Muscle layer of duodenum (tissue), 2 donors: ENCODE measurements around the gene DPY19L1.
"Not testable (repeated sequence)": the region's sequence is repeated elsewhere in the genome, so short reads cannot be mapped to it uniquely, and the experiment has no call there.

Experiments used
- H3K27ac ChIP-seq: one replicate; pipeline ENCODE4 v1.7.0; 2013; ENCODE audit warnings: mild to moderate bottlenecking, low read length
- H3K27me3 ChIP-seq: one replicate; pipeline ENCODE4 v1.7.0; 2013; ENCODE audit warnings: low read depth, mild to moderate bottlenecking, control low read depth, low read length
- H3K36me3 ChIP-seq, 2 donors: one replicate each; pipeline ENCODE4 v1.7.0; 2013; ENCODE audit warnings: low read length in 2 of 2, control low read depth in 1 of 2, mild to moderate bottlenecking in 1 of 2; ENCODE audit not compliant: insufficient read depth in 2 of 2, control insufficient read depth in 1 of 2
- H3K4me1 ChIP-seq, 2 donors: one replicate each; pipeline ENCODE4 v1.7.0; 2013; ENCODE audit warnings: low read length in 2 of 2, mild to moderate bottlenecking in 2 of 2, control low read depth in 1 of 2, moderate library complexity in 1 of 2; ENCODE audit not compliant: insufficient read depth in 2 of 2, control insufficient read depth in 1 of 2
- H3K4me3 ChIP-seq, 2 donors: one replicate each; pipeline ENCODE4 v1.7.0; 2013; ENCODE audit warnings: low read length in 2 of 2, low read depth in 1 of 2, mild to moderate bottlenecking in 1 of 2
- H3K9me3 ChIP-seq, 2 donors: one replicate each; pipeline ENCODE4 v1.7.0; 2013; ENCODE audit warnings: low read length in 2 of 2, control low read depth in 1 of 2, mild to moderate bottlenecking in 1 of 2; ENCODE audit not compliant: control insufficient read depth in 1 of 2
- donor health status: healthy.

Gene DPY19L1

DNA sequence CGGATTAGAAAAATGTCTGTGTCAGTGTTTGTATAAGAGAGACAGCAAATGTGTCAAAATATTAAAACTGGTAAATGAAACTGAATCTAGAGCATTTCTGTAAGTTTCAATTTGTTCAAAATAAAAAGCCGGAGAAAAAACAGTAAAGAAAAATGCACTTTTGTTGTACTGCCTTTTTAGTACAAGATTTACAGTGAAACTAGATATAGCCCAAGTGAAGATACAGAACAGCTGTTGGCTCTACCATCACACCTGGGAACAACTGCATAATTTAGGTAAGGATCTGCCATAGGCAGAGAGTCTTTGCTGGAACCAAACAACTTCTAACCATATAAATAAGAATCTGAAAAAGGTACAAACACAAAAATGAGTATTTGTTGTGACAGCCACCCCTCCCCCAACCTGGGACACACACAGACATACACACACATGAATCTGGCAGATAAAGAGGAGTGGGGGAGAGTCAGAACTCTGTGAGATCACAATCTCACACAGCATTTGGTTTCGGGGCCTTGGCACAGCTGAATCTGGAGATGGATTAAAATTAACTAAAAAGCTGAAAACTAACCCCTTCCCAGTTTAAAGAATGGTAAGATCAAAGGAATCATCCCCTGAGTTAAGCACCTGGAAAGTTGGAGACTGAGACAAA is 54.8 kb downstream of the DPY19L1 start:
- H3K9me3 ChIP-seq, result no peaks in the 10 kb centered on the region
- H3K27me3 ChIP-seq, result no peaks in the 10 kb centered on the region
- H3K27ac ChIP-seq, result no peak overlapping the region
- no peaks in the 10 kb centered on the region for H3K36me3 ChIP-seq
- H3K4me3 ChIP-seq, result no peak overlapping the region
- no peaks in the 10 kb centered on the region for H3K4me1 ChIP-seq

DNA sequence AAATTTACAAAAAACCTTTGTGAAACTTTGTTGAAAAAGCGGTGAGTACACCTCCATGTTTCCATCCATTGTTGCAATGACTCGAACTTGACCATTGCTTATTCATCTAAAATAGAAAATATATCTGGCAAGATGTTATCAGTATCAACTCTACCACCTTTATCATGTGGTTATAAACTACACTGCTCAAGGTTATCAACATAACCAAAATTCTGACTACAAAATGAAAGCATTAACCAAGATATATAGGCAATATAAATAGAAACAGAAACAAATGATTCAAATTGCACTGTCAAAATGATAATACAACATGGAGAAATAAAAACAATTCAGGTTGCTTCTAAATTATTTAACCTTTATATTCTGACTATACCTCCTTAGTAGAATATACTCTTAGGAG is 58.2 kb downstream of the DPY19L1 start:
- not testable (repeated sequence) for H3K4me3 ChIP-seq, H3K27me3 ChIP-seq, H3K36me3 ChIP-seq, H3K27ac ChIP-seq, H3K9me3 ChIP-seq, H3K4me1 ChIP-seq

DNA sequence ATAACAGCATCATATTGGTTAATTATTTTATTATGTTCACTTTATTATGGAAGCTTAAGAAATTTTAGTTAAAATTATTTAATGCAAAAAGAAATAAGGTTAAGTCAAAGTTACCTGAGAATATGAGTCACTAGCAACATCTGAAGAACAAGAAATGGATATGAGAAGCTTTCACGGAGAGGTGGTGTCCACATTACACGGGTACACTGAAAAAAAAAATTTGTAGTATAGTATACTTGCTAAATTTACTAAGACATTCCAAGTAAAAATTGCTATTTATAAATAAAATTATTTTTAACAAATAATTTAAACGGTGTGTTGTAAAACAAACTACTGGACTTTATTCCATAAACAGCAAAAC is 63.9 kb downstream of the DPY19L1 start:
- no peaks in the 10 kb centered on the region for H3K4me1 ChIP-seq
- H3K27me3 ChIP-seq, result no peaks in the 10 kb centered on the region

DNA sequence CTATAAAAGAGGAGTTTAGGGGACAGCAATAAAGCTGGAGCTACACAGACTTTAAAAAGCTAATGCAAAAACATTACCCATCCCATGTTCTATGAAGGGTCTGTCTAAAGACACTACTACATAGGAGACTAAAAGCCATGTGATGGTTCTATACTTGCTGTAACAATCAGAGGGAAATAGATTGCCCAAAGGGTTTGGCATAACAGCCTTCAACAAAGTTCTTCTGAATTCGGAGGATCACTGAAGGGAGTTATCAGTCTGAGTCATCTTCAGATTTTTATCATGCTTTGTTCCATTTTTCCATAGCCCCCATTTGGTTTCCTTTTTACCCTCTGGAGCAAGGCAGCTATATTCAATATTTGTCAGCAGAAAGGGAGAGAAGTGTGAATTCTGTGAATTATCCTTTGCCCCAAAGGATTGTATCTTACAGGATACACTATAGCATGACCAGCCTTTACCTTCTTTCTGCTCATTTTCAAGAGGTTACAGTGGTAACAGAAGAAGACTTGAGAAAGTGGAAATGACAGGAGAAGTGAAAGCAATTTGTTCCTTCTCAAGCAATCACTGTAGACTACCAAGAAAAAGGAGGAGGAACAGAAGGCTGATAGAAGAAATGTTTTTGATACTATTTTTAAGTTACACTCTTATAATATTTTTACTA is 64.4 kb downstream of the DPY19L1 start:
- not testable (repeated sequence) for H3K36me3 ChIP-seq, H3K27me3 ChIP-seq, H3K9me3 ChIP-seq, H3K4me3 ChIP-seq, H3K4me1 ChIP-seq, H3K27ac ChIP-seq

More for the DNA sequence above, 63.9 kb downstream of the DPY19L1 start:
- Histone ChIP-seq H3K27ac (no peak overlapping the region), H3K36me3 (peaks cover 0 to 3% of the 10 kb centered on the region in 2 donors), H3K9me3 (no peaks in the 10 kb centered on the region), H3K4me3 (no peak overlapping the region)

DNA sequence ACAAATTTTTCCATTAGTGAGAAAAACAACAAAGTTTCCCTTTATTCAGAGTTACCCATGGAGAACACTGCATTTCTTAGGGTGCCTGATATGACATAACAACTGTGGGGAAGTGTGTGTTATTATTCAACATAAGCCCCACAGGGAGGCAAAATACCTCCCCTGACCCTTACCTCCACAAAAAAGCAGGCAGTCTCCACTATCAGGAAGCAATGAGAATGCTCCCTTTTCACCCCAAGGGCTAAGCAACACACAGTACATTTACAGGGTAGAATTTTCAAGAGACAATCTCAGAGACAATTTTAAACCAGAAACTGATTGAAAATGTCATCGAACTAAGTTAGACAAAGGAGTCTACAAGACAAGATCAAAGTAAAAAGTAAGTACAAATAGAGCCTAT is 69.5 kb downstream of the DPY19L1 start:
- not testable (repeated sequence) for H3K36me3 ChIP-seq, H3K4me1 ChIP-seq, H3K27me3 ChIP-seq, H3K9me3 ChIP-seq, H3K27ac ChIP-seq, H3K4me3 ChIP-seq

DNA sequence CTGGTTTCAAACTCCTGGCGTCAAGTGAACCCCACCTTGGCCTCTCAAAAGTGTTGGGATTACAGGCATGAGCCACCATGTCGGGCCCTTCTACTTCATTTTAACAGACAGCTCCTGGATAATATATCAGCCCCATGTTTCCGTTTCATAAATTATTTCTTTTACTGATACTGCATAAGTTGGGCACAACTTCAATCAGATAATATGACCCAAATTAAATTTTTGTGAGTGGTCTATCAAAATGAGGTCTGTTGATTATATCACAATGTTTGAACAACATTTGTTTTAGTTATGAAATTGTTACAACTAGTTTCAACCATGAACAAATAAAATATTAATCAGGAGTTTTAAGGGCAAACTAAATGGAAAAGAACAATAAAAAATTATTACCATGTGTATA is 70.8 kb downstream of the DPY19L1 start:
- H3K27me3 ChIP-seq, H3K36me3 ChIP-seq, H3K9me3 ChIP-seq, H3K4me3 ChIP-seq, H3K4me1 ChIP-seq, H3K27ac ChIP-seq: not testable (repeated sequence)

DNA sequence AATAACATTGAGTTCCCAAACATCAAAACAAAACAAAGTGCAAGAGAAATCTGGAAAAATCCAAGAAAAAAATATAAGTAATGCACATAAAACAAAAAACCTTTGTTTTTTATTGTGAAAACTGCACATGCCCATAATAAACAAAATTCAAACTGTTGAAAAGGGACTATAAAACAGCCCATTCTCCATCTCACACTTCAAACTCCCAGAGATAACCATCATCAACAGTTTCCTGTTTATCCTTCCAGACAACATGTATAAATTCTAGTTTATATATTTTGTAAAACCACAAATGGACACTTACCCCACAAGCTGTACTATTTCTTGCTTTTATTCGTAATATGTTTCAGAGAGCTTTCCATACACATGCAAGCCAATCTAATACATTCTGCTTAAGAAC is 79.3 kb downstream of the DPY19L1 start:
- Histone ChIP-seq H3K4me3 (no peak overlapping the region), H3K4me1 (no peaks in the 10 kb centered on the region), H3K27ac (no peak overlapping the region), H3K27me3 (no peaks in the 10 kb centered on the region), H3K36me3 (no peaks in the 10 kb centered on the region), H3K9me3 (no peaks in the 10 kb centered on the region)

DNA sequence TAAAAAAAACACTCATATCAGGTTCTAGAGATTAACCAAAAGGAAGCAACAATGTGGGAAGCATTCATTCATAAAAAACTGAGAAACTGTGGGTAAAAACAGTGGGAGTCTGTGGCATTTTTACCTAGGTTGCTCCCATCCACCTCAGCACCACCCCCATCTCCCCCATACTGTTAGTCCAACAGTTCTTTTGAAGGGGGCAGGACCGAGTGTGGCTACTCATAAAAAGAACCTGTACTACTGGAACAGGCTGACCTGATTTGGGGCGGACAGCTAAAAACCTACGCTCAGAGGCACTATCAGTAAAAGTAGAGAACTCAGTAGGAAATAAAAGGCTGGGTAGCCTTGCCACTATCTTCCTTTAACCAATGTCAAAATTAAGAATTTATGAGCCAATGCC is 84.5 kb downstream of the DPY19L1 start:
- Histone ChIP-seq H3K4me3 (no peak overlapping the region), H3K27me3 (no peaks in the 10 kb centered on the region), H3K4me1 (no peaks in the 10 kb centered on the region), H3K27ac (no peak overlapping the region), H3K9me3 (no peaks in the 10 kb centered on the region), H3K36me3 (no peaks in the 10 kb centered on the region)

DNA sequence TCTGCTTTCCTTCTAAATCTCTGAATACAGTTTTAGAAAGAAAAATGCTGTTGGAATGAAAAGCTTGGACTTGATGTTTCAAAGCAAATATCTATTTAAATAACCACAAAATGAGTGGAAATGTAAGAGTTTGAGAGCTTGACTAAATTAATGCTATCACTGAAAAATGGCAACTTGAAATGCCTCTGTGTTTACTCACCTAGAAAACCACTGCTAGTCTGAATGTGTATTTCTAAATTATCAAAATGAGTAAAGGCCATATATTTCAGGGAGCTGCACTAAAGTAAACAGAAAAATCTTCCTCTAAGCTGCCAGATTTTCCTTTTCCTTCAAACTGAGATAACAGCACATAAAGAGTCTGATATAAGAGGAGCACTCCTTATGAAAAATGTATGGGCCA is 87.9 kb downstream of the DPY19L1 start:
- Histone ChIP-seq H3K27ac (no peak overlapping the region), H3K4me1 (no peaks in the 10 kb centered on the region), H3K4me3 (no peak overlapping the region), H3K27me3 (no peaks in the 10 kb centered on the region), H3K36me3 (no peaks in the 10 kb centered on the region), H3K9me3 (no peaks in the 10 kb centered on the region)

DNA sequence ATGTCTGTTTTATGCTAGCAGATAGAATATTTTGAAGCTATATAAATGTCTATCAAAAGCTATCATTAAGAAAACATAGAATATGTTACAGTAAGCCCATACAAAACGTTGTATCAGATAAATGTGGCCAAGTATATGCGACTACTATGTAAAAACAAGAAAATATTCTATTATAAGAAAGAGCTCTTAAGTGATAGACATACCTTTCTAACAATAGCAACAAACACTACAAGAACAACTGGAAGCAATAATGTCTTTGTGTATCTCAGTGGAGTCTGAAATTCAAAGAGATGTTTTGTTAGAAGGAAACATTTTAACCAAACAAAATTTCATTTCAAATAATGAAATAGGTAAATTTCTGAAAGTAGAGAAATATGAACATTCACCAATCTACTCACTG is 89.9 kb downstream of the DPY19L1 start:
- H3K4me3 ChIP-seq, H3K27ac ChIP-seq, H3K27me3 ChIP-seq, H3K9me3 ChIP-seq, H3K36me3 ChIP-seq, H3K4me1 ChIP-seq: not testable (repeated sequence)

DNA sequence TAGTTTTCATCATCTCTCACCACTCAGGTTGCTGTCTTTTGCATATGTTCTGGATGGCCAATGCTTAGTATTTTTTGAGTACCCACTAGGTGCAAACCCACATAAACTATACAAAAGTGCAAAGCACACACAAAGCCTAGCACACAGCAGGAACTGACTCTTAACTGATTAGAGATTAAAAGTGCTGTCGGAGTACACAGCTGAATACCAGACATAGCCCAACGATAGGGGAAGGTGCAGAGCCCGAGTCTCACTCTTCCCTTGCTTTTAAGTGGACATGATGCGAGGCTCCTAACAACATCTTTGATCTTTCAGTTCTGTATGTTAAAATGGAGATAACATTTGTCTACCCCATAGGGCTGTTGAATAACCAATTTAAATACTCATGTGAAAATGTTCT is 90.8 kb downstream of the DPY19L1 start:
- H3K36me3 ChIP-seq, result no peaks in the 10 kb centered on the region
- H3K27me3 ChIP-seq, result no peaks in the 10 kb centered on the region
- H3K9me3 ChIP-seq, result no peaks in the 10 kb centered on the region
- no peak overlapping the region for H3K27ac ChIP-seq
- H3K4me3 ChIP-seq, result no peak overlapping the region
- no peaks in the 10 kb centered on the region for H3K4me1 ChIP-seq

DNA sequence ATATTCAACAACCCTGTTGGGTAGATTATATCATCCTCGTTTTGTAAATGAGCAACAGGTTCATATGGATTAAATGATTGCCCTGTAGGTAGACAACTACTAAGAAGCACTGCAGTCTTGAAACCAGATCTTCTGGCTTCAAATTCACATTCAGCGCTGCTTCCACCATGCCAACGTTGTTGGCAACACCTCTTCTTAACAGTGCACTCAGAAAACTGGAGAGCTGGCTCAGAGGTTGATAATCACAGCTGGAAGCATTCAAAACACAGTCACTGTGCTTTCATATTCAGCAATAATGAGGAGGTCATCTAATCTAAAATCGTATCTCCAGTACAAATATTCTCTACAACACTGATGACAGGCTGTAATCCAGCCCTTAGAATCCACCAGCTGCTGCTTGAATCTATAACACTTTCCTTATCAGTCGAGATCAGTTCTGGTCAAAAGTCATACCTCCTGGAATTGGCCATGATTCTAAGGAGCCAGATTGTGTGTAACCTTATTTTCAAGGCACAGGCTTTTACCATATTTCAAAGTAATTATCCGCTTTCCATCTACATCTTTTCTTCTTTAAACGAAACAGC is 91.3 kb downstream of the DPY19L1 start:
- not testable (repeated sequence) for H3K4me1 ChIP-seq, H3K27ac ChIP-seq, H3K27me3 ChIP-seq, H3K4me3 ChIP-seq, H3K36me3 ChIP-seq, H3K9me3 ChIP-seq
